ENCODE results near the gene SHISAL2A.

The SHISAL2A gene

DNA sequence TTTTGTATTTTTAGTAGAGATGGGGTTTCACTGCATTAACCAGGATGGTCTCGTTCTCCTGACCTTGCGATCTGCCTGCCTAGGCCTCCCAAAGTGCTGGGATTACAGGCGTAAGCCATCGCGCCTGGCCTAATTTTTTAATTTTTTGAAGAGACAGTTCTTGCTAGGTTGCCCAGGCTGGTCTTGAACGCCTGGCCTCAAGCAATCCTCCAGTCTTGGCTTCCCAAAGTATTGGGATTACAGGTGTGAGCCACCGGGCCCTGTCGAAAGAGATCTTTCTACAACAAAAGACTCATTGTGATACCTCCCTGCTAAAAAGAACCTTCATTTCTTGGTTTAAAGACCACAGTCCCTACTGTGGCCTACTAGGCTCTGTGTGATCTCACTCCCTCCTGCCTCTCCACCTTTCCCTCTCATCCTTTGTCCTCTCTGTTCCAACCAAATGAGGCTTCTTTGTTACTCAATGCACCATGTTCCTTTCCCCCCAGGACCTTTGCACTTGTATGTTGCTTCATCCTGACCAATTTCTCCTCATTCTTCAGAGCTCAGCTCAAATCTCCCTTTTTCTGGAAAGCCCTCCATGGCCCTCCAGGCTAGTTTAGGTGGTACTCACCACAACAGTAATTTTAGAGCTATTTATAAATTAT lies 32.3 kb upstream of the SHISAL2A start (continued):
- TF ChIP-seq, protein P1, sequence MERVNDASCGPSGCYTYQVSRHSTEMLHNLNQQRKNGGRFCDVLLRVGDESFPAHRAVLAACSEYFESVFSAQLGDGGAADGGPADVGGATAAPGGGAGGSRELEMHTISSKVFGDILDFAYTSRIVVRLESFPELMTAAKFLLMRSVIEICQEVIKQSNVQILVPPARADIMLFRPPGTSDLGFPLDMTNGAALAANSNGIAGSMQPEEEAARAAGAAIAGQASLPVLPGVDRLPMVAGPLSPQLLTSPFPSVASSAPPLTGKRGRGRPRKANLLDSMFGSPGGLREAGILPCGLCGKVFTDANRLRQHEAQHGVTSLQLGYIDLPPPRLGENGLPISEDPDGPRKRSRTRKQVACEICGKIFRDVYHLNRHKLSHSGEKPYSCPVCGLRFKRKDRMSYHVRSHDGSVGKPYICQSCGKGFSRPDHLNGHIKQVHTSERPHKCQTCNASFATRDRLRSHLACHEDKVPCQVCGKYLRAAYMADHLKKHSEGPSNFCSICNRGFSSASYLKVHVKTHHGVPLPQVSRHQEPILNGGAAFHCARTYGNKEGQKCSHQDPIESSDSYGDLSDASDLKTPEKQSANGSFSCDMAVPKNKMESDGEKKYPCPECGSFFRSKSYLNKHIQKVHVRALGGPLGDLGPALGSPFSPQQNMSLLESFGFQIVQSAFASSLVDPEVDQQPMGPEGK (CRISPR knock-in tag; IDR thresholded peaks at IDR 0.05; ENCODE audit: borderline replicate concordance): no peak
- TF ChIP-seq ZNF8 (CRISPR knock-in tag; IDR thresholded peaks at IDR 0.05) (no peak), ZFP30 (CRISPR knock-in tag; IDR thresholded peaks at IDR 0.05) (no peak), ZNF70 (CRISPR knock-in tag; IDR thresholded peaks at IDR 0.05) (no peak)

DNA sequence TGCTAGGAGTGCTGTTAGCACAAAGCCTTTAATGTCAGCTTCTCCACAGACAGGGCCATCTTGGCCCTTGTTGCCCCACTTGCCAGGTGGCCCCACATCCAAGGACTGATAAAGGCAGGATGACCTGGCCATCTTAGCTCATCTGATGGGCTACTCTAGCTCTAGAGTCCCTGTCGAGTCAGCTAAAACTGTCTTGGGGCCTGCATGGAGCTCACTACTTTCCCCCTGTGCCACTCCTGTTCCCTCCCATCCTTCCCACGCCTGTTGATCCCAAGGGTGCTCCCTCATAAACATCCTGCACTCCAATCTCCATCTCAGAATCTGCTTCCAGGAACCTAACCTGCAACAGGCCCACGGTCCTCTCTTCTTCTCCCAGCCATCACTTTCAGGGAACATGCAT lies 31.4 kb upstream of the SHISAL2A start:
- TF ChIP-seq TOX (CRISPR knock-in tag; IDR thresholded peaks at IDR 0.05; ENCODE audit: borderline replicate concordance) (no peak), GLIS3 (CRISPR knock-in tag; IDR thresholded peaks at IDR 0.05) (no peak), ISL1 (CRISPR knock-in tag; IDR thresholded peaks at IDR 0.05) (no peak), ZC3H10 (CRISPR knock-in tag; IDR thresholded peaks at IDR 0.05) (no peak), BACH2 (CRISPR knock-in tag; IDR thresholded peaks at IDR 0.05; ENCODE audit: borderline replicate concordance) (no peak), SNAI2 (CRISPR knock-in tag; IDR thresholded peaks at IDR 0.05) (no peak), ARNTL (CRISPR knock-in tag; IDR thresholded peaks at IDR 0.05; ENCODE audit: borderline replicate concordance, low read depth) (no peak), OSR1 (CRISPR knock-in tag; IDR thresholded peaks at IDR 0.05) (no peak), PPARA (CRISPR knock-in tag; IDR thresholded peaks at IDR 0.05; ENCODE audit: borderline replicate concordance) (no peak), ZNF70 (CRISPR knock-in tag; IDR thresholded peaks at IDR 0.05) (no peak), TCF4 (CRISPR knock-in tag; IDR thresholded peaks at IDR 0.05; ENCODE audit: borderline replicate concordance) (no peak), RARB (CRISPR knock-in tag; IDR thresholded peaks at IDR 0.05) (no peak), ZFP3 (CRISPR knock-in tag; IDR thresholded peaks at IDR 0.05) (no peak), ZNF8 (CRISPR knock-in tag; IDR thresholded peaks at IDR 0.05) (no peak), ZNF565 (CRISPR knock-in tag; conservative IDR thresholded peaks at IDR 0.05; ENCODE audit: low read depth) (no peak)
- TF ChIP-seq, protein P2, sequence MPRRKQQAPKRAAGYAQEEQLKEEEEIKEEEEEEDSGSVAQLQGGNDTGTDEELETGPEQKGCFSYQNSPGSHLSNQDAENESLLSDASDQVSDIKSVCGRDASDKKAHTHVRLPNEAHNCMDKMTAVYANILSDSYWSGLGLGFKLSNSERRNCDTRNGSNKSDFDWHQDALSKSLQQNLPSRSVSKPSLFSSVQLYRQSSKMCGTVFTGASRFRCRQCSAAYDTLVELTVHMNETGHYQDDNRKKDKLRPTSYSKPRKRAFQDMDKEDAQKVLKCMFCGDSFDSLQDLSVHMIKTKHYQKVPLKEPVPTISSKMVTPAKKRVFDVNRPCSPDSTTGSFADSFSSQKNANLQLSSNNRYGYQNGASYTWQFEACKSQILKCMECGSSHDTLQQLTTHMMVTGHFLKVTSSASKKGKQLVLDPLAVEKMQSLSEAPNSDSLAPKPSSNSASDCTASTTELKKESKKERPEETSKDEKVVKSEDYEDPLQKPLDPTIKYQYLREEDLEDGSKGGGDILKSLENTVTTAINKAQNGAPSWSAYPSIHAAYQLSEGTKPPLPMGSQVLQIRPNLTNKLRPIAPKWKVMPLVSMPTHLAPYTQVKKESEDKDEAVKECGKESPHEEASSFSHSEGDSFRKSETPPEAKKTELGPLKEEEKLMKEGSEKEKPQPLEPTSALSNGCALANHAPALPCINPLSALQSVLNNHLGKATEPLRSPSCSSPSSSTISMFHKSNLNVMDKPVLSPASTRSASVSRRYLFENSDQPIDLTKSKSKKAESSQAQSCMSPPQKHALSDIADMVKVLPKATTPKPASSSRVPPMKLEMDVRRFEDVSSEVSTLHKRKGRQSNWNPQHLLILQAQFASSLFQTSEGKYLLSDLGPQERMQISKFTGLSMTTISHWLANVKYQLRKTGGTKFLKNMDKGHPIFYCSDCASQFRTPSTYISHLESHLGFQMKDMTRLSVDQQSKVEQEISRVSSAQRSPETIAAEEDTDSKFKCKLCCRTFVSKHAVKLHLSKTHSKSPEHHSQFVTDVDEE (CRISPR knock-in tag; IDR thresholded peaks at IDR 0.05): no peak
- TF ChIP-seq, protein P3, sequence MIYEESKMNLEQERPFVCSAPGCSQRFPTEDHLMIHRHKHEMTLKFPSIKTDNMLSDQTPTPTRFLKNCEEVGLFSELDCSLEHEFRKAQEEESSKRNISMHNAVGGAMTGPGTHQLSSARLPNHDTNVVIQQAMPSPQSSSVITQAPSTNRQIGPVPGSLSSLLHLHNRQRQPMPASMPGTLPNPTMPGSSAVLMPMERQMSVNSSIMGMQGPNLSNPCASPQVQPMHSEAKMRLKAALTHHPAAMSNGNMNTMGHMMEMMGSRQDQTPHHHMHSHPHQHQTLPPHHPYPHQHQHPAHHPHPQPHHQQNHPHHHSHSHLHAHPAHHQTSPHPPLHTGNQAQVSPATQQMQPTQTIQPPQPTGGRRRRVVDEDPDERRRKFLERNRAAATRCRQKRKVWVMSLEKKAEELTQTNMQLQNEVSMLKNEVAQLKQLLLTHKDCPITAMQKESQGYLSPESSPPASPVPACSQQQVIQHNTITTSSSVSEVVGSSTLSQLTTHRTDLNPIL (CRISPR knock-in tag; IDR thresholded peaks at IDR 0.05; ENCODE audit: low read depth): no peak
- TF ChIP-seq, protein P4, sequence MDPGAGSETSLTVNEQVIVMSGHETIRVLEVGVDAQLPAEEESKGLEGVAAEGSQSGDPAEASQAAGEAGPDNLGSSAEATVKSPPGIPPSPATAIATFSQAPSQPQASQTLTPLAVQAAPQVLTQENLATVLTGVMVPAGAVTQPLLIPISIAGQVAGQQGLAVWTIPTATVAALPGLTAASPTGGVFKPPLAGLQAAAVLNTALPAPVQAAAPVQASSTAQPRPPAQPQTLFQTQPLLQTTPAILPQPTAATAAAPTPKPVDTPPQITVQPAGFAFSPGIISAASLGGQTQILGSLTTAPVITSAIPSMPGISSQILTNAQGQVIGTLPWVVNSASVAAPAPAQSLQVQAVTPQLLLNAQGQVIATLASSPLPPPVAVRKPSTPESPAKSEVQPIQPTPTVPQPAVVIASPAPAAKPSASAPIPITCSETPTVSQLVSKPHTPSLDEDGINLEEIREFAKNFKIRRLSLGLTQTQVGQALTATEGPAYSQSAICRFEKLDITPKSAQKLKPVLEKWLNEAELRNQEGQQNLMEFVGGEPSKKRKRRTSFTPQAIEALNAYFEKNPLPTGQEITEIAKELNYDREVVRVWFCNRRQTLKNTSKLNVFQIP (CRISPR knock-in tag; IDR thresholded peaks at IDR 0.05; ENCODE audit: borderline replicate concordance, low read depth): no peak
- TF ChIP-seq, protein P1 (CRISPR knock-in tag; IDR thresholded peaks at IDR 0.05; ENCODE audit: borderline replicate concordance): no peak
- TF ChIP-seq, protein P5, sequence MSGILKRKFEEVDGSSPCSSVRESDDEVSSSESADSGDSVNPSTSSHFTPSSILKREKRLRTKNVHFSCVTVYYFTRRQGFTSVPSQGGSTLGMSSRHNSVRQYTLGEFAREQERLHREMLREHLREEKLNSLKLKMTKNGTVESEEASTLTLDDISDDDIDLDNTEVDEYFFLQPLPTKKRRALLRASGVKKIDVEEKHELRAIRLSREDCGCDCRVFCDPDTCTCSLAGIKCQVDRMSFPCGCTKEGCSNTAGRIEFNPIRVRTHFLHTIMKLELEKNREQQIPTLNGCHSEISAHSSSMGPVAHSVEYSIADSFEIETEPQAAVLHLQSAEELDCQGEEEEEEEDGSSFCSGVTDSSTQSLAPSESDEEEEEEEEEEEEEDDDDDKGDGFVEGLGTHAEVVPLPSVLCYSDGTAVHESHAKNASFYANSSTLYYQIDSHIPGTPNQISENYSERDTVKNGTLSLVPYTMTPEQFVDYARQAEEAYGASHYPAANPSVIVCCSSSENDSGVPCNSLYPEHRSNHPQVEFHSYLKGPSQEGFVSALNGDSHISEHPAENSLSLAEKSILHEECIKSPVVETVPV (CRISPR knock-in tag; IDR thresholded peaks at IDR 0.05): no peak
- no peak for ATAC-seq

Measured in SK-N-SH treated with all-trans-retinoic acid at 6 μM for 48 hours (cell line).